Activated T-cell treated with anti-CD3 and anti-CD28 coated beads, Interleukin-2, amount 50 U/mL, for 24 hours (primary cell): ENCODE measurements around the gene CLPTM1L.
A peak's percentile ranks its signal among the peaks of the same experiment; 100 is the strongest.

ENCODE experiments used
- DNase-seq: peaks from one replicate; pipeline ENCODE4 v3.0.0-alpha.2; 2020
- H3K27ac Mint-ChIP-seq: 2 replicates; pipeline ENCODE4 v1.8.0; 2020; ENCODE audit warnings: mild to moderate bottlenecking, mixed read lengths
- H3K27me3 Mint-ChIP-seq: 2 replicates; pipeline ENCODE4 v1.8.0; 2020; ENCODE audit warnings: mixed read lengths
- H3K36me3 Mint-ChIP-seq: 2 replicates; pipeline ENCODE4 v1.8.0; 2020; ENCODE audit warnings: low read depth, mixed read lengths
- H3K4me1 Mint-ChIP-seq: 2 replicates; pipeline ENCODE4 v1.8.0; 2020; ENCODE audit warnings: low read depth, mixed read lengths
- H3K4me3 Mint-ChIP-seq: 2 replicates; pipeline ENCODE4 v1.8.0; 2020; ENCODE audit warnings: mild to moderate bottlenecking, moderate library complexity, mixed read lengths
- H3K9me3 Mint-ChIP-seq: 2 replicates; pipeline ENCODE4 v1.8.0; 2020; ENCODE audit warnings: mixed read lengths

Gene CLPTM1L

GRCh38 chr5:1344975-1345838 is at the start of gene CLPTM1L:
Gene CLPTM1L, minus strand, starts transcription at chr5:1345099. Its CDS starts 258 bp downstream, at chr5:1344841.
- peak within 1 kb of the TSS; percentile 88 for H3K4me3 Mint-ChIP-seq
- no peaks in the 10 kb centered on the region for H3K27me3 Mint-ChIP-seq
- peaks cover 33% of the 10 kb centered on the region for H3K4me1 Mint-ChIP-seq
- DNase-seq = peak; percentile 91
- H3K9me3 Mint-ChIP-seq = no peaks in the 10 kb centered on the region
- H3K36me3 Mint-ChIP-seq = peaks cover 42% of the 10 kb centered on the region
- peak within 1 kb of the TSS; percentile 91 for H3K27ac Mint-ChIP-seq

- peaks cover 25% of the 10 kb centered on the region for H3K27me3 Mint-ChIP-seq
- H3K4me3 Mint-ChIP-seq = no peak overlapping the region
- H3K36me3 Mint-ChIP-seq = no peaks in the 10 kb centered on the region
- H3K9me3 Mint-ChIP-seq = peaks cover 4% of the 10 kb centered on the region
- no peaks in the 10 kb centered on the region for H3K4me1 Mint-ChIP-seq
- H3K27ac Mint-ChIP-seq = no peak overlapping the region
- no peak for DNase-seq
Measured at GRCh38 chr5:1393571-1394501, 48.9 kb upstream of the CLPTM1L start.

- no peaks in the 10 kb centered on the region for H3K36me3 Mint-ChIP-seq
- peaks cover 25% of the 10 kb centered on the region for H3K27me3 Mint-ChIP-seq
- H3K27ac Mint-ChIP-seq = no peak overlapping the region
- H3K4me1 Mint-ChIP-seq = no peaks in the 10 kb centered on the region
- H3K4me3 Mint-ChIP-seq = no peak overlapping the region
- no peak for DNase-seq
- no peaks in the 10 kb centered on the region for H3K9me3 Mint-ChIP-seq
Measured at GRCh38 chr5:1392801-1393565, 48.1 kb upstream of the CLPTM1L start.

- Mint-ChIP-seq H3K36me3 (no peaks in the 10 kb centered on the region), H3K27me3 (peaks cover 25% of the 10 kb centered on the region), H3K27ac (no peak overlapping the region), H3K4me3 (no peak overlapping the region), H3K4me1 (peaks cover 3% of the 10 kb centered on the region), H3K9me3 (no peaks in the 10 kb centered on the region)
- no peak for DNase-seq
Measured at GRCh38 chr5:1392261-1392660, 47.4 kb upstream of the CLPTM1L start.

- Mint-ChIP-seq H3K9me3 (no peaks in the 10 kb centered on the region), H3K4me1 (peaks cover 8% of the 10 kb centered on the region), H3K4me3 (no peak overlapping the region), H3K36me3 (no peaks in the 10 kb centered on the region), H3K27ac (no peak overlapping the region), H3K27me3 (peaks cover 25% of the 10 kb centered on the region)
- no peak for DNase-seq
Measured at GRCh38 chr5:1391691-1392090, 46.8 kb upstream of the CLPTM1L start.

GRCh38 chr5:1390861-1391600 is 46.1 kb upstream of the CLPTM1L start:
- H3K27me3 Mint-ChIP-seq = peaks cover 25% of the 10 kb centered on the region
- no peak for DNase-seq
- peaks cover 15% of the 10 kb centered on the region for H3K4me1 Mint-ChIP-seq
- no peaks in the 10 kb centered on the region for H3K9me3 Mint-ChIP-seq
- H3K36me3 Mint-ChIP-seq = no peaks in the 10 kb centered on the region
- H3K27ac Mint-ChIP-seq = no peak overlapping the region
- no peak overlapping the region for H3K4me3 Mint-ChIP-seq

- Mint-ChIP-seq H3K27me3 (peaks cover 22% of the 10 kb centered on the region), H3K4me1 (peaks cover 19% of the 10 kb centered on the region), H3K9me3 (no peaks in the 10 kb centered on the region), H3K27ac (no peak overlapping the region), H3K4me3 (no peak overlapping the region), H3K36me3 (no peaks in the 10 kb centered on the region)
- DNase-seq = no peak
Measured at GRCh38 chr5:1390333-1390732, 45.4 kb upstream of the CLPTM1L start.

GRCh38 chr5:1388383-1388967 is 43.6 kb upstream of the CLPTM1L start:
- no peak for DNase-seq
- Mint-ChIP-seq H3K4me3 (no peak overlapping the region), H3K27me3 (peaks cover 9% of the 10 kb centered on the region), H3K9me3 (no peaks in the 10 kb centered on the region), H3K4me1 (peaks cover 21% of the 10 kb centered on the region), H3K36me3 (no peaks in the 10 kb centered on the region), H3K27ac (no peak overlapping the region)

- no peak for DNase-seq
- Mint-ChIP-seq H3K36me3 (no peaks in the 10 kb centered on the region), H3K4me3 (no peak overlapping the region), H3K27me3 (peaks cover 3% of the 10 kb centered on the region), H3K9me3 (no peaks in the 10 kb centered on the region), H3K27ac (no peak overlapping the region), H3K4me1 (peaks cover 21% of the 10 kb centered on the region)
Measured at GRCh38 chr5:1387876-1388275, 43.0 kb upstream of the CLPTM1L start.

- Mint-ChIP-seq H3K27me3 (peaks cover 3% of the 10 kb centered on the region), H3K36me3 (no peaks in the 10 kb centered on the region), H3K9me3 (no peaks in the 10 kb centered on the region), H3K4me1 (peaks cover 21% of the 10 kb centered on the region), H3K27ac (peak overlapping the region; percentile 93), H3K4me3 (peak overlapping the region; percentile 88)
- DNase-seq = no peak
Measured at GRCh38 chr5:1387059-1387755, 42.3 kb upstream of the CLPTM1L start.

GRCh38 chr5:1386274-1386717 is 41.4 kb upstream of the CLPTM1L start:
- H3K27ac Mint-ChIP-seq = peak overlapping the region; percentile 93
- H3K27me3 Mint-ChIP-seq = peaks cover 4% of the 10 kb centered on the region
- no peaks in the 10 kb centered on the region for H3K9me3 Mint-ChIP-seq
- H3K36me3 Mint-ChIP-seq = no peaks in the 10 kb centered on the region
- DNase-seq = peak; percentile 79
- peaks cover 25% of the 10 kb centered on the region for H3K4me1 Mint-ChIP-seq
- H3K4me3 Mint-ChIP-seq = peak overlapping the region; percentile 88

- H3K27me3 Mint-ChIP-seq = peaks cover 7% of the 10 kb centered on the region
Measured at GRCh38 chr5:1385395-1386273, 40.7 kb upstream of the CLPTM1L start.

More at GRCh38 chr5:1385395-1386273, 40.7 kb upstream of the CLPTM1L start:
- Mint-ChIP-seq H3K9me3 (no peaks in the 10 kb centered on the region), H3K36me3 (no peaks in the 10 kb centered on the region), H3K27ac (peak overlapping the region; percentile 93), H3K4me3 (peak overlapping the region; percentile 88), H3K4me1 (peaks cover 29% of the 10 kb centered on the region)
- peak; percentile 92 for DNase-seq
